HG03097 (cell line): Measurements from ENCODE around the gene B3GNT2.
"Not testable (repeated sequence)": the region's sequence is repeated elsewhere in the genome, so short reads cannot be mapped to it uniquely, and the experiment has no call there.

ENCODE experiments used
- ATAC-seq: cut with Tn5 transposase; IDR thresholded peaks from one replicate; pipeline ENCODE4 v1.9.1; 2021; ENCODE audit not compliant: unreplicated experiment, low FRiP score

B3GNT2 gene

DNA sequence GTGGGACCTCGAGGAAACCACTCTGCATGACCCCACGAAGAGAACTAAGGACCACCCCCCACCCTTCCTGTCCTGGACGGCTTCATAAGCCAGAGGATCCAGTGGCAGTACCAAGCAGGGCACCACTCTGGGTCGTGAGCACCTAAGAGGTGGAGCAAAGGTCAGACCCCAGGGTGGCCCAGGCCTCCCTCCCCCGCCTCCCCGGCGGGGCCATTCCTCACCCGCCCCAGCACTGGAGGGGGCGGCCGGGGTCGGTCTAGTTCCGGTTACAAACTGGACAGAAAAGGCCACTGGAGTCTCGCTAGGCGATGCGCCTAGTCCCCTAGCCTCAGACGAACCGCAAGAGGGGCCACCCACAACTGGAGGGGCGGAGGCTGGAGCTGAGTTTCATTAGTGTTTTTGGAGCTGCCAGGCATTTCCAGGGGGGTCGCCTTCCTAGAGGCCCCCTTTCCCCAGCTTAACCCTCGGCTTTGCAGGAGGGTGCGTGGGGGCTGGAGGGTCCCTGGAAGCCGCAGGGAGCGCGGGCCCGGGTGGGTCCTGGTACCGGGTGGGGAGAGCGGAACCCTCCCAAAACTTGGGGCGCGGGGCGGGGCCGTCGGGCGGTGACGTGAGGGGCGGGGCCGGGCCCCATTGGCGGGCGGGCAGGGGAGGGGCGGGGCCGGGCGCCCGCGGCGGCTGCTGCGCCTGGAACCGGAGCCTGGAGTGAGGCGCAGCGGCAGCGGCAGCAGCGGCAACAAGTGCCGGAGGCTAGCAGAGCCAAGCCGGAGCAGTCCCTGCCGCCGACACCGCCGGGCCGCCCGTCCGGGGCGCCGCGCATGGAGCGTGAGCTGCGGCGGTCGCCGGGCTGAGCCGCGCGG is at the start of gene B3GNT2:
Gene B3GNT2, plus strand, starts transcription at position 695 of the 857 bp plus-strand sequence. CDS start 26,106 bp downstream, outside the sequence.
- ATAC-seq: peak; percentile 43

- ATAC-seq: not testable (repeated sequence)
Measured at GRCh38 chr2:62146790-62147189, 49.1 kb upstream of the B3GNT2 start.

DNA sequence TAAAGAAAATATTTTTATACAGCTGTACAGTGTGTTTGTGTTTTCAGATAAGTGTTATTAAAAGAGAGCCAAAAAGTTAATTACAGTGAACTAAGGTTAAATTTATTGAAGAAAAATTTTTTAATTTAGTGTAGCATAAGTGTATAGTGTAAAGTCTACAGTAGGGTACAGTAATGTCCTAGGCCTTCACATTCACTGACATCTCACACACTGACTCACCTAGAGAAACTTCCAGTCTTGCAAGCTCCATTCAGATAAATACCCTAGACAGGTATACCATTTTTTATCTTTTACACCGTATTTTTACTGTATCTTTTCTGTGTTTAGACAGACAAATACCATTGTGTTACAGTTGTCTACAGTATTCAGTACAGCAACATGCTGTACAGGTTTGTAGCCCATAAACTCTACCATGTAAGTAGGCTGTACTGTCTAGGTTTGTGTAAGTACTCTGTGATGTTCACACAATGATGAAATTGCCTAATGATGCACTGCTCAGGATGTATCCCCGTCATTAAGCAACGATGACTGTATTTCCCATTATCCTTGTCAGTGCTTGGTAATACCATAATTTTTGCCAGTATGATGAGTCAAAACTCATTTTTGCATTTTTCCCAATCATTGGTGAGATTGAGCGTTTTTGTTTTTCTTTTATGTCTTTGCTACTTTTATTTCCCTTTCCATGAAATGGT is 48.2 kb upstream of the B3GNT2 start:
- ATAC-seq: no peak

DNA sequence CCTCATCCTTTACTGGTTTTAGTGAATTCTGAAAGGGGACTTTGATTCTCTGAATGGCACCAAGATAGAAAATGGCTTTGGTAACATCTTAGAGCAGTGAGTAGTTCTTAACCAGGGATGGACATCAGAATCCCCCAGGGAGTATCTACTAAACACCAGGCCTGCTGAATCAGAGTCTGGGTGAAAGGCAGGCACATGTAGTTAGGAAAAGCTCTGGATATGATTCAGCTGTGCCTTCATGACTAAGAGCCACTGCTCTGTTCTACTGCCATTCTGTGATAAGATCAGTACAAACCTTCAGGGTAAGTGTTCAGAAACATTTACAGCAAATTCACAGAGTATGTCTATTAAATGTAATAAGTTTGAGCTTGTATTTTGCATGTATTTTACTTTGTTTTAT is 46.2 kb upstream of the B3GNT2 start:
- no peak for ATAC-seq

DNA sequence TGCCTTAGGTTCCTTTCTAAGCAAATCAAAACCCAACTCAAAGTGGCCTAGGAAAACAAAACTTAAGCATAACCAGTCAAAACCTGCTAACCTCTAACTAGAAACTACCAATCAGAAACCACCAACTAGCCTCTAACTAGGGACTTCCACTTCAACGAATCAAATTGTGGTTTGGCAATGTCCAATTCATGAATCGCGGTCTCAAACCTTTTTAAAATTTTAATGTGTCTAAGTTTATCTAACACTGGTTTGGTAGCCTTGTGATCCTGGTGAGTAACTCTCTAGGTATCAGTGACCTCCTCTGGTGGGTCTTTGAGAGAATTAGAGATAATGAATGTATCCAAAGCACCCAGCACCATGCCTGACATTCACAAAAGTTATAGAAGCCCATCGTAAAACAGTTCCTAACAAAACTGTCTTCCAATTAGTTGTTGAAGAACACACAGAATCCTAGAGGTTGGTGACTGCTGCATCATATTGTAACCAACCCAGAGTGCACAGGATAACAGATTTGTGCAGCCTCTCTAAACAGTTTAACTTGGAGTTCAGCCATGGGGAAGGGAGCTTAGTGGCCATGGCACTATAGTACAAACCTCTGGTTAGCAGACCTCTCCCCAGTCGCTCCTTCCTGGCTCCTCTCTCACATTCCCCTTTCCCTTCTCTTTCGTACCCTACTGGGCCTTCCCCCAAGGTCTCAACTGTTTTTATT is 45.2 kb upstream of the B3GNT2 start:
- ATAC-seq: no peak

GRCh38 chr2:62151306-62151638 is 44.6 kb upstream of the B3GNT2 start:
- ATAC-seq: no peak

DNA sequence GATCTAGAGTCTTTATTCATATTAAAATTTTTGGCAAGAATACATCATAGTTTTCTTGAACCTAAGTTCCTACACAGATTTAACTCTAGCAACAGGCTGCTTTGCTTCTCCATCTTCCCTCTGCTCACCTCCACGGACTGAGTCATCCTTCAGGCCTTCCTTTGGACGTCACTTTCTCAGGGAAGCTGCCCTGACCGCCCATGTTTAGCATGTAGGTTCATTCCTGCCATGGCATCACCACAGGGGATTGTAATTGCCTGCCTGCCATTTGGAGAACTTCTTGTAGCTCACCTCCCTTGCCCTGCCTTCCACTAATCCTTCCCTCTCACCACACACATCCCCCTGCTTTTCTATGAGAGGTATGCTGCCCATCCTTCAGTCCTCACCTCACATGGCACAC is 43.9 kb upstream of the B3GNT2 start:
- no peak for ATAC-seq

- no peak for ATAC-seq
Measured at GRCh38 chr2:62156861-62157496, 38.9 kb upstream of the B3GNT2 start.

GRCh38 chr2:62158444-62159121 is 37.3 kb upstream of the B3GNT2 start:
- ATAC-seq: no peak

DNA sequence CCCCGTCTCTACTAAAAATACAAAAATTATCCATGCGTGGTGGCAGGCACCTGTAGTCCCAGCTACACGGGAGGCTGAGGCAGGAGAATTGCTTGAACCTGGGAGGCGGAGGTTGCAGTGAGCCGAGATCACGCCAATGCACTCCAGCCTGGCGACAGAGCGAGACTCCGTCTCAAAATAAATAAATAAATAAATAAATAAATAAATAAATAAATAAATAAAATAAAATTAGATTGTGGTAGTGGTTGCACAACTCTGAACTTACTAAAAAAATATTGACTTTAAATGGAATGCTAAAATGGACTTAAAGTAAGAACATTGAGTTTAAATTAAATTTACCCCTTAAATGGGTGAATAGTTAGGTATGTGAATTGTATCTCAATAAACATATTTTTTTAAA is 35.2 kb upstream of the B3GNT2 start:
- ATAC-seq: not testable (repeated sequence)

GRCh38 chr2:62163106-62163831 is 32.6 kb upstream of the B3GNT2 start:
- no peak for ATAC-seq

DNA sequence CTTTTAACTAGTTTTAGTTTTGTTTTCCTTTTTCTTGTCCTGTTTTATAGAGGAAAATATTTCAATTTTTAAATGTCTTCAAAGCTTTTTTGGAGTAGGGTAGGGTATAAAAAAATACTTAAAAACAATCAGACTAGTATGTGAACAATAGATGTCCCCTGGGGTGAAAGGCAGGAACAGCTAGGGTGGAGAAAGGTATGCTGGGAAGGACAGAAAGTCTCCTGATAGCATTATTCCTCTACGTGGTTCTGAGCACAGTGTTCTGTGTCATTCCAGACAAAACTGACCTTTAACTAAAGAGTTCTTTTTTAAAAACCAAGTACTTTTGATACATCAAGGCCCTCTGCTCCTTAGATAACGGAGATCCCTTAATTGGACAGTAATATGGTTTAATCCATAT is 32.1 kb upstream of the B3GNT2 start:
- no peak for ATAC-seq

DNA sequence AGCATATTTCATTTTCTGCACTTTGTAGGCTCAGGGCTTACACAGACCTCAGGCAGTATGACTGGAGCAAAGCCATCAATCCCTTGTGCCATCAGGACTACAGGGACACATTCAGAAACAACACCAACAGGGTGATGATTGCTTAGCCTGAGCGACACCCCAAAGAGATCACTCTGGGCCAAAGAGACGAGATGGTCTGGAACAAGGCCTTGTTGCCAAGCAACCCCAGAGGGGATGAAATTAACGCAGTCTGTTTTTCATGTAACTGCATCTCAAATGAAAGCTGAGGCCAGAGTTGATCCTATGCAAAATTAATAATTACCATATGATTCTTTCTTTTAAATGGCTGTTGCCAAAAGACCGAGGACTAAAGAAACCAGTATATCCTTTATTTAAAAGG is 20.2 kb upstream of the B3GNT2 start:
- ATAC-seq: no peak

- ATAC-seq: no peak
Measured at GRCh38 chr2:62176801-62177200, 19.1 kb upstream of the B3GNT2 start.

DNA sequence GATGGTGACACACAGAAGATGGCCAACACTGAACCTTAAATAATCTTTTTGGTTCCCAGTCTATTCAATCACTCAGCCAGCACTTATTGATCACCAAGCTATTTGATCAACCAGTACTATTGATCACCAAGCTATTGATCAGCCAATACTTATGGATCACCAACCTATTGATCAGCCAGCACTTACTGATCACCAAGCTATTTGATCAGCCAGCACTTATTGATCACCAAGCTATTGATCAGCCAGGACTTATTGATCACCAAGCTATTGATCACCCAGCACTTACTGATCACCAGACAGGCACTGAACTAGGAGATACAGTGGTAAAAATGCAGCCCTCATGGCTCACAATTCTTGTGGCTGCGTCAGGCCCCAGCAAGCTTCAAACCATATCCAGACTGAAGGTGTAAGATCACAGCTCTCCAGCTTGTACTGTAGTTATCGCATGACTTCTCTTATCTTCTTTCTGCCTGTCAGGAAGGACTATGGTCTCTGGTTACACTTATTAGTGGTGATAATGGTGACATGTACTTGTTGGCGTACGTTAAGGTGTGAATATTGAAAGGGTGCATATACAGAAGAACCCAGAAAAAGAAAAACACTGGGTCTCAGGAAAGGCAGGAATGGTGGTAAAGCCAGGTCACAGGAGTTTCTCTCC is 18.4 kb upstream of the B3GNT2 start:
- ATAC-seq: no peak

DNA sequence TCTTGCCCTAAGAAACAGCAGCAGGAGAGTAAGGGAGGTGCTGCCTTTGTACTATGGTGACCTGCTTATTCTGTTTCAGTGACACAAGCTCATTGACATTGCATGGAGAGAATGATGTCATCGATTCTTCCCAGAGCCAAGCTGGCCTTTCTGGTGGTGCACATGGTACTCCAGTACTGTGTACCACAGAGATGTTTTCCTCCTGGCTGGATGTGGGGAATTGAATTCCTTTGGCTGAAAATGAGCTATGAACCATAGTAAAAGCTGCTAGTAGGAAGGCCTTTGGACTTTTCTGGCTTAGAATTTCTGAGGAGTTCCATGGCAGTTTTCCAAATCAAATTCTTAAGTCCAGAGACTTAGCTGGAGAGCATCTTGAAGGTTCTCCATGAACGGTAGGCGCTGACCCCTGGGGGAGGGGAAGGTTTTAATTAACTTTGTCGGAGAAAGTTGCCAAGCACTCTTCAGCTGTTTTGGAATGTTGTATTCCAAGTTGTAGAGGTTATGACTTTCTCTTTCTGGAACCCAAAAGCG is 17.1 kb upstream of the B3GNT2 start:
- no peak for ATAC-seq

- ATAC-seq: no peak
Measured at GRCh38 chr2:62180975-62181374, 14.9 kb upstream of the B3GNT2 start.

- ATAC-seq: no peak
Measured at GRCh38 chr2:62181843-62182242, 14.1 kb upstream of the B3GNT2 start.
